Measurements from ENCODE around the gene C16orf54.
"Not testable (repeated sequence)": the region's sequence is repeated elsewhere in the genome, so short reads cannot be mapped to it uniquely, and the experiment has no call there.

Gene C16orf54

DNA sequence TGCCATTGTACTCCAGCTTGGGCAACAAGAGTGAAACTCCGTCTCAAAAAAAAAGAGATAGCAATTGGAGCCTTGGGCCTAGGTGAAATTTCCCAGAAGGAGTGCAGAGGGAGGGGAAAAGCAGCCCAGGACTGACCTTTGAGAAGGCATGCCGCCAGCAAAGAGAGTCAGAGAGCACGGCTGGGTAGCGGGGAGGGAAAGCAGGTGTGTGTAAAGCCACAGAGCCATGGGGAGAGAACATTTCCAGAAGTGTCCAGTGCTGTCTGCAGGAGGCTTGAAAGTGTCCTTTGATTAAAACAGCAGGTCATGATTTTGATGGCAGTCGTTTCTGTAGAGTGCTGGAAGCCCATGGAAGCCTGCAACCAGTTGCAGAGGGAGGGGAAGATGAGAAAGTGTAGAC lies 8.1 kb downstream of the C16orf54 start:
- no peak for DNase-seq

DNA sequence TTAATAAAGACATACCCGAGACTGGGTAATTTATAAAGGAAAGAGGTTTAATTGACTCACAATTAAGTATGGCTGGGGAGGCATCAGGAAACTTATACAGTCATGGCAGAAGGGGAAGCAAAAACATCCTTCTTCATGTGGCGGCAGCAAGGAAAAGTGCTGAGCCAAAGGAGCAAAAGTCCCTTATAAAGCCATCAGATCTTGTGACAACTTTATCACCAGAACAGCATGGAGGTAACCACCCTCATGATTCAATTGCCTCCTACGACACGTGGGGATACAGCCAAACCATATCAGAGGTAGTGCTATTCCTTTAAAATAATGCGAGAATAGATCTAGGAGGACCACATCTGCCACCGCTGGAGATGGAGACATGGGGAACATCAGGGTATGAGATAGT lies 9.0 kb downstream of the C16orf54 start:
- no peak for DNase-seq

DNA sequence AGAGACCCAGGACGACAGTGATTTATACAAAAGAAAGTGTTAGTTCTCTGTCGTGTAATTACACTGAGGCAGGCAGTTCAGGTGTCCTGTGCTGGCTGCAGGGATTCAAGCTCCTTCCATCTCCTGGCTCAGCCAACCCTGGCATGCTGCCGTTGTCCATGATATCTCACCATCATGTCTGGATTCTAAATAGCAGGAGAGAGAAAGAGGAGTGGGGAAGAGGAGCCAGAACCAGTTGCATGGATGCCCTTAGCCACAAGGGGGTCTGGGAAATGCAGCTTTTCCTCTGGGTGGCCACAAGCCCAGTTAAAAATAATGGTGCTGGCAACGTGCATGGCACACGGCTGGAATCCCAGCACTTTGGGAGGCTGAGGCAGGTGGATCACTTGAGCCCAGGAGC lies 9.7 kb downstream of the C16orf54 start:
- no peak for DNase-seq

DNA sequence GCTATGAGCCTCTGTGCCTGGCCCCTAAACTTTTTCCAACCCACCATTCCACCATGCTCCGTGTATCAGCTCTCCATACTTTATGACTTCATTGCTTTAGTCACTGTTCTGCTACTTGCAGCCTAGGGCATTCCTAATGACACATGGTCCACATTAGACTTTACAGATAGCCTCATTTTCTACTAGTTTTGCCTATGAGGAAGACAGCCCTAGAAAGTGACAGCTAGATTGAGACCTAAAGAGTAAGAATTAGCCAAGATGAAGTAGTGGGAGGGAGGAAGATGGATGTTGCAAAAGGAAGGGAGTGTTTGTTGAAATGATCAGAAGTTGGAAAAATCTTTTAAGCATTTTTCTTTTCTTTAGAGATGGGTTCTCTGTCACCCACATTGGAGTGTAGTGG lies 11.0 kb downstream of the C16orf54 start:
- no peak for DNase-seq

DNA sequence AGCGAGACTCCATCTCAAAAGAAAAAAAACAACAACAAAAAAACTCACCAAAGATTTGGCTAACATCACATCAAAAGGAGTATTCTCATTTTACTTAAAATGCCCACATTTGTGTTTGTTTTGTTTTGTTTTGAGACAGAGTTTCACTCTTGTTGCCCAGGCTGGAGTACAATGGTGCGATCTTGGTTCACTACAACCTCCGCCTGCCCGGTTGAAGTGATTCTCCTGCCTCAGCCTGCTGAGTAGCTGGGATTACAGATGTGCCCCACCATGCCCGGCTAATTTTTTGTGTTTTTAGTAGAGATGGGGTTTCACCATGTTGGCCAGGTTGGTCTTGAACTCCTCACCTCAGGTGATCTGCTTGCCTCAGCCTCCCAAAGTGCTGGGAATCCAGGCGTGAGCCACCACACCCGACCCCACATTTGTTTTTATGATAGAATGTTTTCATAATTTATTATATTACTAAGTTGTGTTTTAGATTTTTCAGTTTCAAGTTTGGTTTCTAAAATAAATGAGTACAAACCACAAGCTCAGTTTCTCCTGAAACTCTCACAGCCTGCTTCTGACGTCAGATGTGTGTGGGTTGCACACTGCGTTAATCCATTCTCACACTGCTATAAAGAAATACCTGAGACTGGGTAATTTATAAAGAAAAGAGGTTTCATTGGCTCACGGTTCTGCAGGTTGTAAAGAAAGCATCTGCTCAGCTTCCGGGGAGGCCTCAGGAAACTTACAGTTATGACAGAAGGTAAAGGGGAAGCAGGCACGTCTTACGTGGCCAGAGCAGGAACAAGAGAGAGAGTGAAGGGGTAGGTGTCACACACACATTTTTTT lies 13.8 kb downstream of the C16orf54 start:
- peak; percentile 91 for DNase-seq

DNA sequence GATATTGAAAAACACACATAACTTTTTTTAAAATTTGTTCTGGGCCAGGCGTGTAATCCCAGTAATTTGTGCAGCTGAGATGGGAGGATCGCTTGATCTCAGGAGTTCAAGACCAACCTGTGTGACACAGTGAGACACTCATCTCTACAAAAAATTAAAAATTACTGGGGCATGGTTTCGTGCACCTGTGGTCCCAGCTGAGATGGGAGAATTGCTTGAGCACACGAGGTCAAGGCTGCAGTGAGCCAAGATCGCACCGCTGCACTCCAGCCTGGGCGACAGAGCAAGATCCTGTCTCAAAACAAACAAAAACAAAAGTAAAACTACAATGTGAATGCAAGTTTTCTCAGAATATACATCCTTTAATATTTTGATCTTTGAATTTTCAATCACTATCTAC lies 15.1 kb downstream of the C16orf54 start:
- DNase-seq: no peak

DNA sequence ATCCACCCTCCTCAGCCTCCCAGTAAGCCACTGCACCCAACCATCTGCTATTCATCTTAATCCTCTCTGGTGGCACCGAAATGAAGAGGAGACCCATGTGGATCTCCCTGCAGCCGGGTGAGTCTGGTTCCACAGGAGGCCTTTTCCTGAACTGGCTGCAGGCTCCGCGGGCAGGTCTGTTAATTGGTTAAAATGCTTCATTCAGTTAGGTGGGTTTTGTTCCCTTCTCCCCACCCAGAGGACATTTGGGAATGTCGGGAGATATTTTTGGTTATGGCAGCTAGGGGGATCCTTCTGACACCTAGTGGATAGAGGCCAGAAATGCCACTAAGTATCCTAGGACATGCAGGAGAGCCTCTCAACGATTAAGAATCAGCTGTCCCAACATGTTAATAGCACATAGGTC lies 16.7 kb downstream of the C16orf54 start:
- no peak for DNase-seq

DNA sequence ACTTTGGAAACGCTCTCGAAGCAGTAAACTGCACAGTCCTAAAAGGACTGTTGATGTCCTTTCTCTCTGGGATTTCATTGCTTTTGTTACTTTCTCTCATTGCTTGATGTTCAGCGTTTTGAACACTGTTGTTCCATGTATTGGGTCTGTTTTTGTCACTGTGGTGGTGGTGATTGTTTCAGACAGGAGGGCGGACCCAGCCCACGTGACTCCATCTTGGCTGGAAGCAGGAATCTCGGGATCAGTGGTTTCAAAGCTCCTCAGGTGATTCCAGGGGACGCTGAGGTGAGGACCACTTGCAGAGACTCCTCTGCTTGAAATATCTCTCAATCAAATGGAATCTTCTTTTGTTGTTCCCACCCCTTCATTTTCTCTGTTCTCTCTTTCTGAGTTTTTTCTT lies 18.3 kb downstream of the C16orf54 start:
- no peak for DNase-seq

DNA sequence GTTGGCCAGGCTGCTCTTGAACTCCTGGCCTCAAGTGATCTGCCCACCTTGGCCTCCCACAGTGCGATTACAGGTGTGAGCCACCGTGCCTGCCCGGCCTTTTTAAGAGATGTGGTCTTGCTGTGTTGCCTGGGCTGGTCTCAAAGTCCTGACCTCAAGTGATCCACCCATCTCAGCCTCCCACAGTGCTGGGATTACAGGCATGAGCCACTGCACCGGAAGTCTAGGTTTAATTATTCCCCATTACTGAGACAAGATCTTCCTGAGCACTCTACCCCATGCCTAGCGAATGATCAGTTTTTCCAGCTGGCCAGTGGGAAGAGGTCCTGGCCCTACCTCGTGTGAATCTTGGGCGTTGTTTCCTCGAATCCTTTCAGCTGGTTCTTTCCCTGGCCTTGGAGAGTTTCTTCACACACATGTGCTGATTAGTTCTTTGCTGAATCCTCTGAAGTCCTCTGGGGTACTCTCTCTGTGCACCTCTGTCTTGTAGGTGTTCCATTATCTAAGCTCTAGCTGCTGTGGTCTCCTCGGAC lies 18.9 kb downstream of the C16orf54 start:
- DNase-seq: no peak

DNA sequence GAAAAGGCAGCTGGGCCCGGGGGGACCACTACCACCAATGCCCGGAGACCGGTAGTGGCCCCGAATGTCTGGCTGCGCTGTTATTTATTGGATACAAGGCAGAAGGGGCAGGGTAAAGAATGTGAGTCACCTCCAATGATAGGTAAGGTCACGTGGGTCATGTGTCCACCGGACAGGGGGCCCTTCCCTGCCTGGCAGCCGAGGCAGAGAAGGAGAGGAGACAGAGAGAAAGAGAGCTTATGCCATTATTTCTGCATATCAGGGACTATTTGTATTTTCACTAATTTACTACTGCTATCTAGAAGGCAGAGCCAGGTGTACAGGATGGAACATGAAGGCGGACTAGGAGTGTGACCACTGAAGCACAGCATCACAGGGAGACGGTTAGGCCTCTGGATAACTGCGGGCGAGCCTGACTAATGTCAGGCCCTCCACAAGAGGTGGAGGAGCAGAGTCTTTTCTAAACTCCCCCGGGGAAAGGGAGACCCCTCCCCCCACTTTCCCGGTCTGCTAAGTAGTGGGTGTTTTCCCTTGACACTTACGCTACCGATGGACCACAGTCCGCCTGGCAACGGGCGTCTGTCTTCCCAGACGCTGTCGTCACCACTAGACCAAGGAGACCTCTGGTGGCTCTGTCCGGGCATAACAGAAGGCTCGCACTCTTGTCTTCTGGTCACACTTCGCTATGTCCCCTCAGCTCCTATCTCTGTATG lies 24.5 kb downstream of the C16orf54 start:
- DNase-seq: peak; percentile 55

DNA sequence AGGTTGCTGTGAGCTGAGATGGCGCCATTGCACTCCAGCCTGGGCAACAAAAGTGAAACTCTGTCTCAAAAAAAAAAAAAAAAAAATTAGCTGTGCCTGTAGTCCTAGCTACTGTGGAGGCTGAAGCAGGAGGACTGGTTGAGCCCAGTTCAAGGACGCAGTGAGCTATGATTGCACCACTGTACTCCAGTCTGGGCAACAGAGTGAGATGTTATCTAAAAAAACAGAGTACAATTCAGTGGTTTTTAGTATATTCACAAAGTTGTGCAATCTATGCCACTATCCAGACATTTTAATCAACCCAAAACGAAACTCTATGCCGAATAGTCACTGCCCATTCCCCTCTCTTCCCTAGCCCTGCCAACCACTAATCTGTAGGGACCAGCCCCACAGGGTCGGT lies 25.1 kb downstream of the C16orf54 start:
- no peak for DNase-seq

DNA sequence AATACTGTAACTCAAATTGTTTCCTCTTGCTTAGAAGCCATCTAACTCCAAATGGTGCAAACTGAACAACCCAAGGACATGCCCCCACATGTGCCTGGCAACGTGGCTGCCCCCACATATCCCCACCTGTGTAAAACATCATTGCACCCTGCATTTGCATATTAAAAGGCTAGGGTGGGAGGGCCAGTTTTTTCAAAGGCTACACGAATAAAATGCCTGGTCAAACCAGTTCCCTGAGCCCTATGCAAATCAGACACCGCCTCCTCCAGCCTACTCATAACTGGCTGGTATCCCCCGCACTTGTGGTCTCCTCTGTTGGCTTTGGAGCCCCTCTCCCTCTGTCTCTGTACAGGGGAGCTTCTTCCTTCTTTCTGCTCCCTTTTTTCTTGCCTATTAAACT lies 26.7 kb downstream of the C16orf54 start:
- DNase-seq: no peak

DNA sequence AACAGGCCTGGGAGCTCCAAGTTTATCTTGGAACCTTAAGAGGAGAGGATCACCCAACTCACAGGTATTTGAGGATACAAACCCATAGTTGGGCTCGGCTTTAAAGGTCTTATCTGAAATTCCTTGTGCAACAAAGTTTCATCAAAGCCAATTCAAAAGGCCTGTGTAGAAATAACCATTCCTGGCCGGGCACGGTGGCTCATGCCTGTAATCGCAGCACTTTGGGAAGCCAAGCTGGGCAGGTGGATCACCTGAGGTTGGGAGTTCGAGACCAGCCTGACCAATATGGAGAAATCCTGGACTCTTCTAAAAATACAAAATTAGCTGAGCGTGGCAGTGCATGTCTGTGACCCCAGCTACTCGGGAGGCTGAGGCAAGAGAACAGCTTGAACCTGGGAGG lies 28.7 kb downstream of the C16orf54 start:
- no peak for DNase-seq

DNA sequence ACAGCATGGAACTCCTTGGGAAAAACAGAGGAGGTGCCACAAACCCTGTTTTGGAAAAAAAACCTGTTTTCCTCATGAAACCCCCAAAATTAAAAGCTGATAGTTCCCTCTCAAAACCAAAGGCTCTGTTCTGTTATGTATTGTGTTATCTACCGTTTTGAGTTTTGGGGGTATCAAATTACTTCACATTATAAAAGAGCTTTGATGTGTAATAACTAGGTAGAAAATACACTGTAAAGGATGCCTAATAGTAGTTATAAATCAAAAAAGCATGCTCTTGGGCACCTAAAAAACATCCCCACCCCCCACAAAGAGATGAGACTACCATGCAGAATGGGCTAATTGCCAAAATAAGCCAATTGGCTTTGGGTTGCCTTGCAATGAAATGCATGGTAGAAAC lies 30.8 kb downstream of the C16orf54 start:
- no peak for DNase-seq

DNA sequence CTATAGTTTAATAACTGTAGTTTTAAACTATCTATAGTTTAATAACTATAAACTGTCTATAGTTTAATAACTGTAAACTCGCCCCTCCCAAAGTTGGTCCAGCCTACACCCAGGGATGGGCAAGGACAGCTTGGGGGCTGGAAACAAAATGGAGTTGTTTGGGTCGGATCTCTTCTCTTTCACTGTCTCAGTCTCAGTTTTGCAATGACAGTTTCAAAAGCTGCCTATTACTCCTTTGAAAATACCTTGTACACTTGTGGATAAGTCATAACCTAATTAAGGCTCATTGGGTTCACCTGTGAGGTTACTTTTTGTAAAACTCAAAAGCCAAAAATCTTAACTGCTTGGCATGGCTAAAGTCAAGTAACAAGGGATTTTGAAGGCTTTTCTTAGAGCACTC lies 31.4 kb downstream of the C16orf54 start:
- DNase-seq: no peak

DNA sequence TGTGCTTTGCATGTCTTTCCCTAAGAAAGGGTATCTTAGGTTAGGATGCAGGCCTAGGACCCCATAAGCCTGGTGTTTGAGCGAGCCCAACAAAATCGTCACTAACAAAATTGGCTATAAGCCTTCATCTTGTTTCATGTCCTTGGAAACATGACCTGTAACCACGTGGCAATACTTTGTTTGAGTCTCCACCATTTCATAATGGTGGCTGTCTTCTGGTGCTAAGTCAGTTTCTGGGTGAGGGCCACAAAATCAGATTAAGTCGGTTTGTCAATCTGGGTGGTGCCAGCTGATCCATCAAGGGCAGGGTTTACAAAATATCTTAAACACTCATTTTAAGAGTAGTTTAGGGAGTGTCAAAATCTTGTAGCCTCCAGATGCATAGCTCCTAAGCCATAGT lies 33.0 kb downstream of the C16orf54 start:
- DNase-seq: no peak

DNA sequence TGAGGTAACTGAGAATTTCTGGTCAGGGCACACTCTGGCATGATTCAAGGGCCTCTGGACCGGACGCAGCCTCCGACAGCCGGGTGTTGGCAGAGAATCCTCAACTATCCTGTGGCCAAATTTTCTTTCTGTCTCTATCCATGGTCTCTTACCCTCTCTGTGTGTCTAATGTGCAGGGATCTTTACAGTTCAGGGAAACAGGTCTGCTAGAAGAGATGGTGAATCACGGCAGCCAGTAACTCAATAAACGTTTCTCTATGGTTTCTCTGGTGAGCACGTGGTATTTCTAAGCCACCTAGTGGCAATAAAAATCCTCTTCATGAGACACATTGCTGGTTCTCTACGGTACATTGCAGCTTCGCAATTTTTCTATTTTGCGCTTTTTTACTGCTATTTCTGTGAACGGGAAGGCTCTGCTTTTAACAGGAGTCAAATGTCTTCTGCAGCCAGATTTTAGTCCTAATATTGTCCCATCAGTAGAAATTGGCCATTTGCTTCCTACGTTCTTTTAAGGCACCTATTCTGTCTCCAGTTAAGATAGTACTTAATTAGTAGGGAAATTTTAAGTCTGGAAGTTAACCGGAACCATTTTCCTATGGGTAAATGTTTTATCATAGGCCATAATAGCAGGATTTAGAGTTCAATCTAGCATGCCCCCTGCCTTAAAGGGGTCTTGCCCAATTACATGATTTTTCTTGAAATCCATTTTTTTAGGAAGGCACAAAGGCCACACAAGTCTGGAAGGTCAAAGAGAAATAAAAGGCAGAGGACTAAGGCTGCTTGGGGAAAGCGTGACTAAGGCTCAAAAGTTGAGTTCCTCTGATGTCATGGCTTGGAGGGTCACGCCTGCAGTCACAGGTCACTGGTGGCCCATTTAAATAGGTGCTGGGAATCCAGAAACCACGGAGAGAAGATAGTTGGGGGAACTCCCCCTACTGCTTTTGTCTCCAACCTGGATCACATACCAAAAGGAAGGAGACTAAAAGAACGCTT lies 35.3 kb downstream of the C16orf54 start:
- DNase-seq: peak; percentile 44

DNA sequence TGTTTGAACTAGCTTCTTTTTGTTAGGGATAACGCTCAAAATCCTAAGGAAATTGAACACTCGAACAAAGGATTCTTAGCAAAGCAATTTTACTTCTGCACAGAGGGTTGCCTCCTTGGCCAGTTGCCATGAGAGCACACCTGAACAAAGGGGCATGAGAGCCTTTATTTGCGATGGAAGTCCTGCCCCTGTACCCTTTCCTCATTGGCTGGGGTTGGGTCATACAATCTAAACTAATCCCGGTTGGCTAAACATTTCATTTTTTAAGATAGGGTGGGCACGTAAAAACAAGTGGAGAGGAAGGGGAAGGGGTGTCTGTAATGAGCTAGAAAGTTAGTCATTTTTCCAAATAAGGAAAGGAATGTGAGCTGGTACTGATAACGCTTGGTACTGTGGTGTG lies 36.1 kb downstream of the C16orf54 start:
- DNase-seq: not testable (repeated sequence)

DNA sequence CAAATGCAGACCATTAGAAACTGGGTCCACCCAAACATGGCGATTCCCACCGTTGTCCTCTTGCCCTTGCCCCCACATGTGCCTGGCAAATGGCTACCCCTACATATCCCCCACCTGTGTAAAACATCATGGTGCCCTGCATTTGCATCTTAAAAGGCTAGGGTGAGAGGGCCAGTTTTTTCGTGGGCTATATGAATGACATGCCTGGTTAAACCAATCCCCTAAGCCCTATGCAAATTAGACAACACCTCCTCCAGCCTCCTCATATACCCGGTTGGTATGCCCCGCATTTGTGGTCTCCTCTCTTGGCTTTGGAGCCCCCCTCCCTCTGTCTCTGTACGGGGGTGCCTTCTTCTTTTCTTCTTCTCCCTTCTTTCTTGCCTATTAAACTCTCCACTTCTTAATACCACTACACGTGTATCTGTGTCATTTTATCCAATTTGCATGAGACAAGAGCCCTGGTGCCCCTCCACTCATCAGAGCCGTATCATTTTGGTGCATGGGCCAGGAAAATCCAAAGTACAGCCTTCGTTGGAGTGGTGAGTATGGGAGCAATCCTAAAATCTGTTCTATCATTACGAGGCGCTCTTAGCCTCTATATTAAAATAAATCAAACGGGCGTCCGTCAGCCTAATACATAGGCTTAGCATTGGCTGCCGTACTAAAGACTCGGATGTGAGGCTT lies 36.7 kb downstream of the C16orf54 start:
- DNase-seq: no peak

DNA sequence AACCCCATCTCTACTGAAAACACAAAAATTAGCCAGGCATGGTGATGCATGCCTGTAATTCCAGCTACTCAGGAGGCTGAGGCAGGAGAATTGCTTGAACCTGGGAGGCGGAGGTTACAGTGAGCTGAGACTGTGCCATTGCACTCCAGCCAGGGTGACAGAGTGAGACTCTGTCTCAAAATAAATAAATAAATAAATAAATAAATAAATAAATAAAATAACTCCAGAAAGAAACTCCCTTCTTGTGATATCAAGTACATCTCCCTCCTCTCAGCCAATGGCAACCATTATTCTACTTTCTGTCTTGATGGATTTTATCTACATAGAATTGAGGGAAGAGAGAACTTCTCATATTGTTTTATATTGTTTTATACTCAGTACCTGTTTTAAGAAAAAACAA lies 38.6 kb downstream of the C16orf54 start:
- DNase-seq: not testable (repeated sequence)

DNA sequence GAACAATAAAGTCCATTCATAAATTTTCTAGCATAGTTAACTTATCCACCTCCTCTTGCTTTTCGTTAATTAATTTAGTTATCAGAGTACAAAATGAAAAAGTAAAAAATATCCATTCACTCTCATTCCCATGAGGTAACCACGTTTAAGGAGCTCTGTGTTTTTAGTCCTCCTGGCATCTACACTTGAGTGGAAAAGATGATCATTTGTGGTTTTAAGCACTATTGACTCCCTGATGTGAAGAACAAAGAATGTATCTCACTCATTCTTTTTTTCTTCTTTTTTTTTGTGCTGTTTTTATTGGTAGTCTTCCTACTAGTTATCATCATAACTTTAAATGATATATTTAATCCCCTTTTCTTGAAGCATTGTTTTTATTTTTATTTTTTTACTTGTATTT lies 40.8 kb downstream of the C16orf54 start:
- no peak for DNase-seq

DNA sequence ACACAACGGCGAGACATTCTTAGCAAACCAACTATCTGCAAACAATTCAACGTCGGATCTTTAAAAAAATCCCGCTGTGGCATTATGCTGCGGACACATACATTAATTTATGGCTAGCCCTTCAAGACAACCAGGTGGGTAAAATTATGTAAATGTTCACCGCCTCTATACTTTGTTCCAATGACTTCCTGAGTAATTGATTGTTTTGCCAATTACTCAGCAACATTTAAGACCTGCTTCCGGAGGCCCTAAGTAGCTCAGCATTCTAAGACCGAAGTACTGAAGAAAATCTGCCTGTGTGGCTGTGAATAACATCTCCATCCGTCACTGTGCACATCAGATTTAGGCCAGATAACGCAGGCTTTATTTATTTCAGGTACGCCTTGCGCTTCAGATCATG lies 43.5 kb downstream of the C16orf54 start:
- peak; percentile 14 for DNase-seq

DNA sequence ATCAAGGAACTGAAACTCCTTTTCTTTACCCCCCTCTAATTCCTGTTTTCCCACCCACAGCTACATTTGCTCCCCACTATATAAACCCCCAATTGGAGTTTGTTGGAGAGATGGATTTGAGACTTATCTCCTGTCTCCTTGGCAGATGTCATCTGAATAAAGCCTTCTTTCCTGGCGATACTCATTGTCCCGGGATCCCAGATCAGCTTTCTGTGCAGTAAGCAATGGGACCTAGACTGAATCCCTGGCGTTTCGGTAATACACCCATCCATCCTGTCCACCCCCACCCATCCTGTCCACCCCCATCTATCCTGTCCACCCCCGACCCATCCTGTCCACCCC lies 44.6 kb downstream of the C16orf54 start:
- DNase-seq: no peak
